IPS-18a (cell line): Measurements from ENCODE around the gene CRK.
"Not testable (repeated sequence)": the region's sequence is repeated elsewhere in the genome, so short reads cannot be mapped to it uniquely, and the experiment has no call there.

Experiments
- H3K27ac ChIP-seq: one replicate; pipeline ENCODE4 v1.5.1; 2013; ENCODE audit warnings: low read length
- H3K27me3 ChIP-seq: one replicate; pipeline ENCODE4 v1.6.1; 2013; ENCODE audit warnings: mild to moderate bottlenecking, low read length; ENCODE audit not compliant: control insufficient read depth, insufficient read depth
- H3K36me3 ChIP-seq: one replicate; pipeline ENCODE4 v1.6.1; 2013; ENCODE audit warnings: low read depth, low read length; ENCODE audit not compliant: control insufficient read depth
- H3K4me1 ChIP-seq: one replicate; pipeline ENCODE4 v1.6.1; 2013; ENCODE audit warnings: low read depth, low read length; ENCODE audit not compliant: control insufficient read depth
- H3K4me3 ChIP-seq: one replicate; pipeline ENCODE4 v1.5.1; 2013; ENCODE audit warnings: low read length
- H3K9ac ChIP-seq: one replicate; pipeline ENCODE4 v1.6.1; 2013; ENCODE audit warnings: mild to moderate bottlenecking, low read length, moderate library complexity
- H3K9me3 ChIP-seq: one replicate; pipeline ENCODE4 v1.6.1; 2013; ENCODE audit warnings: low read depth, low read length; ENCODE audit not compliant: control insufficient read depth

Gene CRK

DNA sequence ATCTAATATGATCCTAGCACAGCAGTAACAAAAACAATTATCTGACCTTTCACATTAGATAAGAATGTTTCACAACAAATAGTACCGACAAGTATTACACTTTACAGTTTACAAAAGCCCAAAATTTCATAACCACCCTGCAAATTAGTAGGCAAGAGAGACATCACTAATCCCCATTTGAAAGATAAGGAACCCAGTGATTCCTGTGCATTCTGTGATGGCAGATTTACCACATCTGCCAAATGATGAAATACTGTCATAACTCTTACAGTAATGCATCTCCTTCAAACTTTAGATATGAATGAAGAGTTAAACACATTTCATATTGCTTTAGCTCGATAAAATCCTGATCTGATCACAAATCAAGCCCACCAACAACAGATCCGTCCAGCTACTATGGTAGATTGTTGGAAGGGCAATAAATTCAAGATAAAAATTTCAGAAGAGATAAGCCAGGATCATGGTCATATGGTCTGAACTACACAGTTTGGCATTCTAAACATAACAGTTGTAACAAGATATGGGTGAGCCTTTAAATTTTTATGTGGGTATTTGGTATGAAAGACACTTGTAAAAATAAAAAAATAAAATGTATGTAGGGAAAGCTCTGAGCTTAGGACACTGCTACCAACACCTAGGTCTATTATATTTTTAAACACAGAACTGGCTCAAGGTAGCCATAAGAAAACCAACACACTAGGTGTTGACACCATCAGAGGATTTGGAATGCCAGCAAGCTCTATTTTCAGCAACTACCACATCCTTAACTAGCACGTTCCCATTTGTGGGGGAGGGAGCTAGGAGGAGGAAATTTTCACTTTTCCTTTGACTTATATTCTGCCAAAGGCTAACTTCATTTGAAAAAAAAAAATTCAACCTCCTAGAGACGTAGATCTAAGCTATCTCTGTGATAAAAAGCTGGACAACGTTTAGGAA is 65.3 kb downstream of the CRK start:
- H3K4me1 ChIP-seq = peaks cover 21% of the 10 kb centered on the region
- H3K27ac ChIP-seq = no peak overlapping the region
- no peaks in the 10 kb centered on the region for H3K36me3 ChIP-seq
- H3K27me3 ChIP-seq = no peaks in the 10 kb centered on the region
- no peak overlapping the region for H3K4me3 ChIP-seq
- no peak overlapping the region for H3K9ac ChIP-seq
- no peaks in the 10 kb centered on the region for H3K9me3 ChIP-seq

DNA sequence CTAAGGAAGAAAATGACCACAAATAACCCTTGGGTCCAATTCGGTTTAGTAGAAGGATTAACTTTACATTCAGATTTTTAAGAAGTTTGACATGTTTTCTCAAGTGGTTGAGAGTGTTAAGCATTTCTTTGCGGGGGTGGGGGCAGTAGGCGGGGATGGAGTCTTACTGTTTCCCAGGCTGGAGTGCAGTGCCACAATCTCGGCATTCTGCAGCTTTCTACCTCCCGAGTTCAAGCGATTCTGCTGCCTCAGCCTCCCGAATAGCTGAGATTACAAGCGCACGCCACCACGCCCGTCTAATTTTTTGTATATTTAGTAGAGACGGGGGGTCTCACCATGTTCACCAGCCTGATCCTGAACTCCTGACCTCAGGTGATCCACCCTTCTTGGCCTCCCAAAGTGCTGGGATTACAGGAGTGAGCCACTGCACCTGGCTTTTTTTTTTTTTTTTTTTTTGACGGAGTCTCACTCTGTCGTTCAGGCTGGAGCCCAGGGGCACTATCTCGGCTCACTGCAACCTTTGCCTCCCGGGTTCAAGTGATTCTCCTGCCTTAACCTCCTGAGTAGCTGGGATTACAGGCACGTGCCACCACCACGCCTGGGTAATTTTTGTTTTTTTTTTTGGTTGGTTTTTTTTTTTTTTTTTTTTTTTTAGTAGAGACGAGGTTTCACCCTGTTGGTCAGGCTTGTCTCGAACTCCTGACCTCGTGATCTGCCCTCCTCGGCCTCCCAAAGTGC is 68.4 kb downstream of the CRK start:
- not testable (repeated sequence) for H3K9me3 ChIP-seq, H3K36me3 ChIP-seq, H3K27ac ChIP-seq, H3K9ac ChIP-seq, H3K4me1 ChIP-seq, H3K4me3 ChIP-seq, H3K27me3 ChIP-seq

GRCh38 chr17:1386675-1387190 is 69.3 kb downstream of the CRK start:
- H3K9ac ChIP-seq, H3K27ac ChIP-seq, H3K4me1 ChIP-seq, H3K4me3 ChIP-seq, H3K36me3 ChIP-seq, H3K9me3 ChIP-seq, H3K27me3 ChIP-seq: not testable (repeated sequence)

GRCh38 chr17:1386265-1386664 is 69.8 kb downstream of the CRK start:
- H3K4me3 ChIP-seq = no peak overlapping the region
- no peaks in the 10 kb centered on the region for H3K9me3 ChIP-seq
- H3K4me1 ChIP-seq = peaks cover 4% of the 10 kb centered on the region
- no peak overlapping the region for H3K27ac ChIP-seq
- H3K9ac ChIP-seq = no peak overlapping the region
- H3K27me3 ChIP-seq = no peaks in the 10 kb centered on the region
- H3K36me3 ChIP-seq = no peaks in the 10 kb centered on the region

DNA sequence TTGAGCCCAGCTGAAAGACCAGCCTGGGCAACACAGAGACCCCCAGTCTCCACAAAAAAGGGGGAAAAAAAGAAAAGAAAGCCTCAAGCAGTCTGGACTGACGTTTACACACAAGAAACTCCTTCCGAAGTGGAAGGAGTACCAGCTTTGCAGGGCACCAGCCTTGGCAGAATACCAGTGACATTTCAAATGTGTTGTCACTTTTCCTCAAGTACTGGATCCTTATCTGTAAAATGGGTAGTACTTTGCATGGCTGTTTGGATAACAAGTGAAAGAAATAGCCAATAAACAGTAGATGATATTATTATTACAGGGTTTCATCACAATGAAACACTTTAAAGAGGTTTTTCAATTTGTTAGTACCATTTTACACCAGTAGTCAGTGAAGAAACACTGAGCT is 70.2 kb downstream of the CRK start:
- Histone ChIP-seq H3K27me3 (no peaks in the 10 kb centered on the region), H3K4me3 (no peak overlapping the region), H3K36me3 (no peaks in the 10 kb centered on the region), H3K4me1 (peaks cover 4% of the 10 kb centered on the region), H3K9me3 (no peaks in the 10 kb centered on the region), H3K9ac (no peak overlapping the region), H3K27ac (no peak overlapping the region)

DNA sequence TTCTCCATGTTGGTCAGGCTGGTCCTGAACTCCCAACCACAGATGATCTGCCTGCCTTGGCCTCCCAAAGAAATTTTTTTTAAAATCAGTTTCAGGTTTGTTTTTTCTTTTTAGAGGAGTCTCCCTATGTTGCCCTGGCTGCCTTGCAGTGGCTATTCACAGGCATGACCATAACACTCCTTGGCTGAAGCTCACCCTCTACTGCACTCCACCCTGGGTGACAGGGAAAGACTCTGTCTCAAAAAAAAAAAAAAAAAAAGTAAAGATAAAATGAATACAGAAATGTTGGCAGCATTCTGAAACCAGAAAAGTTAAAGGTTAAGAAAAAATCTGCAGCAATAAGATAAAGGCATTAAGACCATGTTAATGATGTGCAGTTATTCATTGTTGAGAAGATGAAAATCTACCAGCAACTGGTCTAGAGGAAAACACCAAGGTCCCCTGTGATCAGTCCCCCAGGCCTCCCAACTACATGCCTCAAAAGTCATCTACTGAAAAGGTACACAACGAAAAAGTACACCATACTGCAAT is 71.1 kb downstream of the CRK start:
- H3K4me1 ChIP-seq = peaks cover 4% of the 10 kb centered on the region
- H3K9ac ChIP-seq = no peak overlapping the region
- H3K27me3 ChIP-seq = no peaks in the 10 kb centered on the region
- peaks cover 2% of the 10 kb centered on the region for H3K36me3 ChIP-seq
- no peak overlapping the region for H3K4me3 ChIP-seq
- H3K27ac ChIP-seq = no peak overlapping the region
- no peaks in the 10 kb centered on the region for H3K9me3 ChIP-seq

GRCh38 chr17:1379930-1380313 is 76.1 kb downstream of the CRK start:
- Histone ChIP-seq H3K4me1 (no peaks in the 10 kb centered on the region), H3K9me3 (no peaks in the 10 kb centered on the region), H3K4me3 (no peak overlapping the region), H3K9ac (no peak overlapping the region), H3K27me3 (no peaks in the 10 kb centered on the region), H3K36me3 (peaks cover 7% of the 10 kb centered on the region), H3K27ac (no peak overlapping the region)

- H3K4me1 ChIP-seq = no peaks in the 10 kb centered on the region
Measured at GRCh38 chr17:1379208-1379929, 76.7 kb downstream of the CRK start.

DNA sequence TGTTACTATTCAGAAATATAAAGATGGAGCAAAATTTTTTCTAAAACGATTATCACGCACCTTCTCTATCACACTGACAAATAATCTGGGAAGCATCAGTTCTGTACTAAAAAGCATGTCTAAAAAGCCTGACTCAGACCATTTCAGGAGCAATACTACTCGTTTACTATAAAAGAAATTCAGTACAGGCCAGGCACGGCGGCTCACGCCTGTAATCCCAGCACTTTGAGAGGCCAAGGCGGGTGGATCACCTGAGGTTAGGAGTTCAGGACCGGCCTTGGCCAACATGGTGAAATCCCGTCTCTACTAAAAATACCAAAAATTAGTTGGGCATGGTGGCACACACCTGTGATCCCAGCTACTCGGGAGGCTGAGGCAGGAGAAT is 77.6 kb downstream of the CRK start:
- H3K27me3 ChIP-seq, H3K4me1 ChIP-seq, H3K27ac ChIP-seq, H3K9ac ChIP-seq, H3K4me3 ChIP-seq, H3K9me3 ChIP-seq: not testable (repeated sequence)
- peaks cover 11% of the 10 kb centered on the region for H3K36me3 ChIP-seq

More at GRCh38 chr17:1379208-1379929, 76.7 kb downstream of the CRK start:
- H3K4me3 ChIP-seq = no peak overlapping the region
- H3K36me3 ChIP-seq = peaks cover 7% of the 10 kb centered on the region
- H3K9me3 ChIP-seq = no peaks in the 10 kb centered on the region
- no peak overlapping the region for H3K27ac ChIP-seq
- no peak overlapping the region for H3K9ac ChIP-seq
- no peaks in the 10 kb centered on the region for H3K27me3 ChIP-seq

- no peaks in the 10 kb centered on the region for H3K9me3 ChIP-seq
- no peaks in the 10 kb centered on the region for H3K27me3 ChIP-seq
- H3K36me3 ChIP-seq = peaks cover 14% of the 10 kb centered on the region
- H3K4me3 ChIP-seq = no peak overlapping the region
- no peak overlapping the region for H3K27ac ChIP-seq
- H3K9ac ChIP-seq = no peak overlapping the region
- no peaks in the 10 kb centered on the region for H3K4me1 ChIP-seq
Measured at GRCh38 chr17:1377334-1377733, 78.7 kb downstream of the CRK start.

DNA sequence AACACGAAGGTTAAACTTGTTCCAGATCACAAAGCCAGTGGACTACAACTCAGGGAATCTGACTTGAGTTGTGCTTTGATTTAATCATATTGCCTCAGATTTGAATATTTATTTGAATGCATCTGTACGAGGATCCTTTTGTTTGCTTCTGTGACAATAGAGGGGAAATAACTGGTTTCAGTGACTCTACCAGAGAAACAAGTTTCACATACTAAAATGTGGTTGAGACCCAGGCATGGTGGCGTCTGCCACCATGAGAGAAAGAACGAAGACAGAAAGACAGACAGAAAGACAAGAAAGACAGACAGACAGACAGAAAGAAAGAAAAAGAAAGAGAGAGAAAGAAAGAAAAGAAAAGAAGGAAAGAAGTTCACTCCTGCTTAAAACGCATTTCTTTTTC is 80.0 kb downstream of the CRK start:
- H3K36me3 ChIP-seq = peaks cover 14% of the 10 kb centered on the region
- H3K9me3 ChIP-seq = no peaks in the 10 kb centered on the region
- no peak overlapping the region for H3K4me3 ChIP-seq
- no peaks in the 10 kb centered on the region for H3K4me1 ChIP-seq
- H3K27ac ChIP-seq = no peak overlapping the region
- H3K9ac ChIP-seq = no peak overlapping the region
- H3K27me3 ChIP-seq = no peaks in the 10 kb centered on the region
